ENCODE data around the gene REPS1.

The REPS1 gene

GRCh38 chr6:138955262-138955661 is 32.8 kb downstream of the REPS1 start:
- Histone ChIP-seq H3K4me1 (no peaks in the 10 kb centered on the region; the same call in 1 of the 2 replicates), H3K9me3 (no peaks in the 10 kb centered on the region), H3K27me3 (no peaks in the 10 kb centered on the region), H3K36me3 (no peaks in the 10 kb centered on the region; the same call in 1 of the 2 replicates), H3K4me3 (ENCODE audit: low read depth, low read length) (no peak overlapping the region)
- DNase-seq: no peak
- TF ChIP-seq CTCF (IDR thresholded peaks at IDR 0.05; ENCODE audit: low read depth, low read length): no peak

DNA sequence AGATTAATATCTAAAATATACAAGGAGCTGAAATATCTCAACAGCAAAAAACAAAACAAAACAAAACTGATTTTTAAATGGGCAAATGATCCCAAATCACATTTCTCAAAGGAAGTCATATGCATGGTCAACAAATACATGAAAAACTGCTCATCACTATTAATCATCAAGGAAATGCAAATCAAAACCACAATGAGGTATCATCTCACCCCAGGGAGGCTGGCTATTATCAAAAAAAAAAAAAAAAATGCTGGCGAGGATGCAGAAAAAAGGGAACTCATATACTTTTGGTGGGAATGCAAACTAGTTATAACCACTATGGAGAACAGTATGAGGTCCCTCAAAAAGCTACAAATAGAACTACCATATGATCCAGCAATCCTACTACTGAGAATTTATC is 34.6 kb downstream of the REPS1 start:
- no peaks in the 10 kb centered on the region for H3K36me3 ChIP-seq
- no peak overlapping the region for H3K4me3 ChIP-seq (ENCODE audit: low read depth, low read length)
- H3K9me3 ChIP-seq: no peaks in the 10 kb centered on the region
- H3K4me1 ChIP-seq: no peaks in the 10 kb centered on the region; the same call in 1 of the 2 replicates
- no peak for TF ChIP-seq CTCF (IDR thresholded peaks at IDR 0.05; ENCODE audit: low read depth, low read length)
- H3K27me3 ChIP-seq: no peaks in the 10 kb centered on the region
- no peak for DNase-seq

DNA sequence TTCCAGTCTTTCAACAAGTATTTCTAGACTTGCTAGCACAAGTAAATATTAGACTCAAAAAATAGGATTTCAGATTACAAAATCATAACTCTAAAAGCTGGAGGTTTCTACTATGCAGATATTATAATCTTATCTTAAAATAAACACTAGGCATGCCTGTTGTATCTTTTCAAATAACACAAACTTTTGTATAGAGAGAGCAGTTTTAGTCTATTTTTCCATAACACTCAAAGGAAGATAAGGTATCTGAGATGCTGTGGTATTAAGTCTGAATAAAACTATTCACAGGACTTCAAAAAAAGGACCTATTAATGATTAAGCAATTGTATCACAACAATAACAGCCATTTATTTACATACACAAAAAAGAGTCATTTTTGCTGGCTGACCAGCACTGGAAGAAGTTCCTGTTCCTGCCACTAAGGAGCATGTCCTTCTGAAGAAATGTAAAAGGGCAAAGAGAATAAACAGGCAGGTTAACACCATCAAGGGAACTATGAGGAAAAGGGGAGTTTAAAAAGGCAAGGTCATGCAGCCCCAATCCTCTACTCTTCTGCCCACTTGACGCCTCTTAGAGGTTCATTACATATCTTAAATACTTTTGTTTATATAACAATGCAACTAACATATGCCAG is 39.4 kb downstream of the REPS1 start:
- Histone ChIP-seq H3K27me3 (no peaks in the 10 kb centered on the region), H3K9me3 (no peaks in the 10 kb centered on the region), H3K36me3 (peaks cover 17% of the 10 kb centered on the region), H3K4me1 (no peaks in the 10 kb centered on the region; the same call in 1 of the 2 replicates), H3K4me3 (ENCODE audit: low read depth, low read length) (no peak overlapping the region)
- no peak for DNase-seq
- no peak for TF ChIP-seq CTCF (IDR thresholded peaks at IDR 0.05; ENCODE audit: low read depth, low read length)

- no peaks in the 10 kb centered on the region for H3K27me3 ChIP-seq
- no peak for DNase-seq
These were observed 40.0 kb downstream of the REPS1 start for GRCh38 chr6:138948004-138948403.

DNA sequence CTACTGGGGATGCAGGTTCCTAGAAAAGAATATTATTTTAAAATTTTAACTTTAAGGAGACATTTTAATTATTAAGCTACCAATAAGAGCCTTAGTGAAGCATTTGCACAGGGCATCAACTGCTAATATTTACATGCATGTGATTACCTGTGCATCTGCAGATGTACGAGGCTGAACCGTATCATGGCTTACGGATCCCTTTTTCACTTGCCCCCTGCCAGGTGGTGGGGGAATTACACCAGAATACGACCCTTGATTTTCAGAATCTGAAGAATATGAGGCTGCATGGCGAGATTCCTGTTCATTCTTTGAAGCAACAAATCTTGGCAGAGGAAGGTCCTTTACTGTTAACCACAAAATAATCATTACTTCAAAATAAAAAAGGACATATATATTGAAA is 42.7 kb downstream of the REPS1 start:
- DNase-seq: peak; percentile 41
- TF ChIP-seq CTCF (IDR thresholded peaks at IDR 0.05; ENCODE audit: low read depth, low read length): peak; percentile 54
- Histone ChIP-seq H3K4me1 (no peaks in the 10 kb centered on the region; the same call in 1 of the 2 replicates), H3K4me3 (ENCODE audit: low read depth, low read length) (no peak overlapping the region), H3K27me3 (no peaks in the 10 kb centered on the region), H3K36me3 (peaks cover 33% of the 10 kb centered on the region), H3K9me3 (no peaks in the 10 kb centered on the region)

More at GRCh38 chr6:138948004-138948403, 40.0 kb downstream of the REPS1 start:
- Histone ChIP-seq H3K36me3 (peaks cover 24% of the 10 kb centered on the region), H3K9me3 (no peaks in the 10 kb centered on the region), H3K4me3 (ENCODE audit: low read depth, low read length) (no peak overlapping the region), H3K4me1 (no peaks in the 10 kb centered on the region; the same call in 1 of the 2 replicates)
- TF ChIP-seq CTCF (IDR thresholded peaks at IDR 0.05; ENCODE audit: low read depth, low read length): no peak

GRCh38 chr6:138944412-138944811 is 43.6 kb downstream of the REPS1 start:
- H3K4me3 ChIP-seq (ENCODE audit: low read depth, low read length): no peak overlapping the region
- DNase-seq: no peak
- peaks cover 36% of the 10 kb centered on the region for H3K36me3 ChIP-seq
- no peaks in the 10 kb centered on the region for H3K27me3 ChIP-seq
- H3K9me3 ChIP-seq: no peaks in the 10 kb centered on the region
- no peaks in the 10 kb centered on the region; the same call in 1 of the 2 replicates for H3K4me1 ChIP-seq
- TF ChIP-seq CTCF (IDR thresholded peaks at IDR 0.05; ENCODE audit: low read depth, low read length): no peak
